GM18909 (cell line): ENCODE data around the gene FBL.
"Not testable (repeated sequence)": the region's sequence is repeated elsewhere in the genome, so short reads cannot be mapped to it uniquely, and the experiment has no call there.

Source experiments
- ATAC-seq: cut with Tn5 transposase; IDR thresholded peaks from one replicate; pipeline ENCODE4 v1.9.1; 2021; ENCODE audit warnings: mild to moderate bottlenecking; ENCODE audit not compliant: unreplicated experiment, poor library complexity

FBL gene

GRCh38 chr19:39877488-39877887 lies 31.3 kb upstream of the FBL start:
- not testable (repeated sequence) for ATAC-seq

- ATAC-seq, result not testable (repeated sequence)
Observed at GRCh38 chr19:39876486-39876885, 30.3 kb upstream of the FBL start.

GRCh38 chr19:39875401-39875864 lies 29.3 kb upstream of the FBL start:
- not testable (repeated sequence) for ATAC-seq

- ATAC-seq, result no peak
Observed at GRCh38 chr19:39874404-39874803, 28.2 kb upstream of the FBL start.

GRCh38 chr19:39873385-39873784 lies 27.2 kb upstream of the FBL start:
- no peak for ATAC-seq

GRCh38 chr19:39871886-39872866 lies 26.0 kb upstream of the FBL start:
- ATAC-seq, result no peak

GRCh38 chr19:39871362-39871761 lies 25.2 kb upstream of the FBL start:
- ATAC-seq, result no peak

- no peak for ATAC-seq
Observed at GRCh38 chr19:39870171-39870971, 24.2 kb upstream of the FBL start.

- ATAC-seq, result no peak
Observed at GRCh38 chr19:39867952-39868351, 21.8 kb upstream of the FBL start.

- no peak for ATAC-seq
Observed at GRCh38 chr19:39867133-39867532, 21.0 kb upstream of the FBL start.

- ATAC-seq, result no peak
Observed at GRCh38 chr19:39865953-39866352, 19.8 kb upstream of the FBL start.

- ATAC-seq, result no peak
Observed at GRCh38 chr19:39865186-39865585, 19.0 kb upstream of the FBL start.

- ATAC-seq, result no peak
Observed at GRCh38 chr19:39864118-39864517, 17.9 kb upstream of the FBL start.

- ATAC-seq, result no peak
Observed at GRCh38 chr19:39858541-39858940, 12.4 kb upstream of the FBL start.

- ATAC-seq, result no peak
Observed at GRCh38 chr19:39852882-39853281, 6.7 kb upstream of the FBL start.

- no peak for ATAC-seq
Observed at GRCh38 chr19:39850892-39851291, 4.7 kb upstream of the FBL start.

GRCh38 chr19:39848392-39848791 lies 2.2 kb upstream of the FBL start:
- ATAC-seq, result no peak

GRCh38 chr19:39847525-39847924 lies 1.3 kb upstream of the FBL start:
- no peak for ATAC-seq

- no peak for ATAC-seq
Observed at GRCh38 chr19:39846678-39847486, 703 bp upstream of the FBL start.

- ATAC-seq, result no peak
Observed at GRCh38 chr19:39845584-39845932, 621 bp downstream of the FBL start.
